ENCODE results near the gene MCC. TPM values are rescaled to one million over a fixed set of nuclear protein-coding genes. Genes with fewer than 3 reads are reported as not detected.
"Not testable (repeated sequence)": the region's sequence is repeated elsewhere in the genome, so short reads cannot be mapped to it uniquely, and the experiment has no call there.

Gene MCC
- total RNA-seq, 1 donor from 2014 or later, result 37.1 TPM

DNA sequence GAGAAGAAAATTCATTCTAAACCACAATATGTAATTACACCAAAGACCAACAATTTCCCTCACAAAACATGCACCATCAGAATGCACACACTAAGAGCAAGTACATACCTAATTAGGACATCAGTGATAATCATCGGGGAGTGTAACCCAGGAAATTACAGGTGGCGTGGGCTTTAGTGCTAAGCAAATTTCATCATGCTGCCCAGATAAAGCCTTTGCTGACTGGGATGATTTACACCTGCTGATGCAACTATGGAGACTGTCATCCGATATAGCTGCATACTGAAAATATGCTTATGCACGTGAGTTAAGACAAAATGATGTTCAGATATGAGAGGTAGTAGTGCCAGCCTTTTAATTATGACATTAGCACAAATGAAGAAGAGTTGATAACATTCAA, 388.4 kb downstream of the MCC start:
- DNase-seq, result no peak

DNA sequence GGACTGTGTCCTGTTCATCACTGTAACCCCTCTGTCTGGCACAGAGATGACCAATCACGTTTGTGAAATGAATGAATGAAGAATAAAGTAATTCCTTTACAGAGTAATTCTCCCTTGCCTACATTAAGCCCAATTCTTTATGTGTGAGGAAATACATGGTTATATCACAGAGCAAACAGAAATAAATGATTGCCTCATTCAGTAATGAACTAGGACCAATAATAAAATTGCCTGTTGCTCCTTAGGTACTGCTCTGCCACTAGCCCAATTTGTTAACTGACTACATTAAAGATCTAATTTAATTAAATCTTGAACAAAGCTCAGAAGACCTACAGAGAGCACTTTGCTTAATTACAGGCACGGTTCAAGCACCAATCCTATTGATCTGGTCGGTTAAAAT, 389.9 kb downstream of the MCC start:
- DNase-seq, result no peak

DNA sequence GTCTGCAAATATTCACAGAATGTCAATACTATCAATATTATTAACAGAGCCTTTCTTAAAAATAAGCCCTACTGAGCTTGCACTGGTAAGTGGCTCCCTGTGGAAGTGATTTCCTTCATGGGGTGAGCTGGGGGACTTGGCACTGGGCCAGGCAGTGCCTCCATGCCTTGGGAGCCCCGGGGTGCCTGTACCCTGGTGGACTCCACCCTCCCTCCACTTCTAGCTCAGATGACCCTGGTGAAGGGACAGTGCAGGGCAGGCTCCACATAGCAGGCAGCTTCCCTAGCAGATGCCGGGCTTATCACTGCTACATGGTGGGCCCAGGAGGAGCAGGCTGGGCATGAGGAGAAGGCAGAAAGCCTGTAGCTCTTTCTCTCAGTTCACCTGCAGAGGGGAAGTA, 392.4 kb downstream of the MCC start:
- DNase-seq, result no peak

DNA sequence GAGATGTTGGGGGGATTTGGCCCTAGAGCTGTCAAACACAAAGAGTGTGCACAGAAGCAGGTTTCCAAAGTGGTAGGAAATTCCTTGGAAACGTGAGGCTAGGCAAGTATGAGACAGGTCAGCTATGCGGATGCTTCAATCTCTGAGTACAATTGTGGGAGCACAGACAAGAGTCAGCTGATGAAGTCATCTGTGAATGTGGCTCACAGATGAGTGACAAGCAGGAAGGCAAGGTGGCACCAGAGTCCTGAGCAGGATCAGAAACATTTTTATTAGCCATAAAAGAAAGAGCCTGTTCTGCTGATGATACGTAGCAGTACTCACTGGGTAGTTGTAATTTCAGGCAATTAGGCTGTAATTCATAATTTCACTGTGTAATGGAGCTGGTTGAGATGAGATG, 394.7 kb downstream of the MCC start:
- no peak for DNase-seq

DNA sequence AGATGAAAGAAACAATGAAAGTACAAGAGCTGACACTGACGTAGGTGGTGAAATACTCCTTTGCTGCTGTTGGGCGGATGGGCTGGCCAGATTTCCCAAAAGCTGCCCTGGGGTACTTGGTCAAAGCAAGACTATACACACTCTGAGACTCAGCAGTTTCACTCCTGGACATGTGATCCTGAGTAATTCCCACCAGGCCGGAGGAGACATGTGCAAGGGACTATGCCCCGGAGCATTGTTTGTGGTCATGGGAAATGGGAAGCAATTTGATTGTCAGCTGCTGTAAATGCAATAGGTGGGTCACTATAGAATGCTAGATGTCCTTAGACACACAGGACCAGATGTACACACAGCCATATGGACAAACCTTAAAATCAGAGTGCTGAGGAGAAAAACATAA, 395.6 kb downstream of the MCC start:
- peak; percentile 29 for DNase-seq

DNA sequence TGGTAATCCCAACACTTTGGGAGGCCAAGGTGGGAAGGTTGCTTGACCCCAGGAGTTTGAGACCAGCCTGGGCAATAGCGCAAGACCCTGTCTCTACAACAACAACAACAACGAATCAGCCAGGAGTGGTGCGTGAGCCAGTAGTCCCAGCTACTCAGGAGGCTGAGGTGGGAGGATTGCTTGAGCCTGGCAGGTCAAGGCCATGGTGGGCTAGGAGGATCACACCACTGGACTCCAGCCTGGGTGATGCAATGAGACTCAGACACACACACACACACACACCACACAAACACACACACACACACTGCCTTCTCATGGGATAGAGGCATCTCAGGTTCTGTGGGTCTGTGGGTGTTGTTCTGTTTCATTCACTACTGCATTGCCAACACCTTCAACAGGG, 396.6 kb downstream of the MCC start:
- DNase-seq, result no peak

DNA sequence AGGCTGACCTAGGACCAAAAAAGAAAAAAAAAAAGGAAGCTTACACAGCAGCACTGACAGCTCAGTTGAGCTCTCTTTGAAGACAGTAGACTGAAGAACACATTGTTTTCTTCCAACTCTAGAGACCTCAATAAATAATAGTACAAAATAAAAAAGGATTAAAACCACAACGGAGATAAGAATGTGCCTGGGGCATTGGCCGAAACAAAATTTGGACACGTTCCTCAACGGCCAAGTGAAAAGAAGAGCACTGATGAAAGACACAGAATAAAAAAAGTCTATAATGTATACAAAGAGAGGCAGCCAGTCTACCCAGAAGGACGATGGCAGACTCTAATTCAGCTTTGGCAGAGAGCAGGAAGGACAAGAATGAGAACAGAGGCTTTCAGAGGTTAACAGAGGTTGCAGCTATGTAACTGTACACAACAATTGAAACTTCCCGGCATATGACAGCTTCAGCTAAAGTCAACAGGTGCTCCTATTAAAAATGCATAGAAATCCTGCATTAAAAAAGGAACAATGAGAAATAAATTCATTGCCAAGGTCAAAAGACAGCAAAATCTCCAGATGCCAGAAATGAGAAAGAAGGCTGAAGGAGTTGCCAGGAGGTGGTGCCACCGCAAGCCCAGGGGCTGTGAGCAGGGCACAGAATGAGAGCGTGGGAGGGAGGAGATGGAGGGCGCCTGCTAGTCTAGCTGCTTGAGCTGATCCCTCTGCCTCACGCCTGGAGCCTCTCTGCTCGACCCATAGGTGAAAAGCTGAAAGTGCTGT, 397.7 kb downstream of the MCC start:
- peak; percentile 22 for DNase-seq

DNA sequence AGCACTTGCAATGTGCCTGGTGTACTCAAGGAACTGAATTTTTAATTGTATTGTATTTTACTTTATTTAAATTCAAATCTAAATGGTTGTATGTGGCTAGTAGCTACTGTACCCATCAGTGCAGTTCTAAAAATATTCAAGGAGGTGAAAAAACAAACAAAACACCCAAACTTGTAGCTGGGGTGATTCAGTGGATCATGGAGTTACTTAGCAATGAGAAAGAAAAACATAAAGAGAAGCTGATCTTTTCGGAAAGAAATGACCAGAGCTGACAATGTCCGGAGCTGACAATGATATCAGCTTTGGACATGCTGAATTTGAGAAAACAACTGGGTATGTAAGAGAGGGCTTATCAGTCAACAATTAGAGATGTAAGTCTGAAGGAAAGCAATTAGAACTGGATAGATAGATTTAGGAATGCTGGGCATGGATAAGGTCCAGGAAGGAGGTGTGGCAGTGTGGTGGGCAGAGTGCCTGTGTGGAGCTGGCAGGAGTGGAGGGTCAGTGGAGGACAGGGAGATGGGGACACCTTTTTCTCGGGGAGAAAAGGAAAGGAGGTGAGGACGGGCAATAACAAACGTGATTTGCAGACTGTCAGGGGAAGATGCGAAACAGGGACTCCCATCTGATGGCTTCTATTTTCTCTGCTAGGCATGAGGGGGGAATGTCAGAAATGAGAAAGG, 398.5 kb downstream of the MCC start:
- DNase-seq, result no peak

DNA sequence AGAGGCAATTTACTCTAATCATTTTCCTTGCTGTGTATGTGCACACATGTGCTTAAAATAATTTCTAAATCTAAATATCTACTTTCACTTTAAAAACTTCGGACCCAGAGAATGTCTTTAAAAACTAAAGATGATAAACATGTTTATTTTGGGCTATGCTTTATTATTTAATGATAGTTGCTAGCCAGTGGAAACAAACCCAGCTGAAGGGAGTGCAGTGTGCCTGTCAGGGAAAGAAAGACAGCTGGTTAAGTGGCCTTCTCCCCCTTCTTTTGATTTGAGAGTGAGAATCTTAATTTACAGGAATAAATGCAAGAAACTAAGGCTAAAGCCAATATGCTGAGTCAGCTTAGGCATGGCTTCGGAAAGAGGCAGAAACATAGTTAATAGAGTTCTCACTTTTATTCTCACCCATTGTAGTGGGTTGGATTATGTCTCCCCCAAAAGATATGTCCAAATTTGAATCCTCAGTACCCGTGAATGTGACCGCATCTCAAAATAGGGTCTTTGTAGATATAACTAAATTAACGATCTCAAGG, 400.2 kb downstream of the MCC start:
- DNase-seq, result no peak

DNA sequence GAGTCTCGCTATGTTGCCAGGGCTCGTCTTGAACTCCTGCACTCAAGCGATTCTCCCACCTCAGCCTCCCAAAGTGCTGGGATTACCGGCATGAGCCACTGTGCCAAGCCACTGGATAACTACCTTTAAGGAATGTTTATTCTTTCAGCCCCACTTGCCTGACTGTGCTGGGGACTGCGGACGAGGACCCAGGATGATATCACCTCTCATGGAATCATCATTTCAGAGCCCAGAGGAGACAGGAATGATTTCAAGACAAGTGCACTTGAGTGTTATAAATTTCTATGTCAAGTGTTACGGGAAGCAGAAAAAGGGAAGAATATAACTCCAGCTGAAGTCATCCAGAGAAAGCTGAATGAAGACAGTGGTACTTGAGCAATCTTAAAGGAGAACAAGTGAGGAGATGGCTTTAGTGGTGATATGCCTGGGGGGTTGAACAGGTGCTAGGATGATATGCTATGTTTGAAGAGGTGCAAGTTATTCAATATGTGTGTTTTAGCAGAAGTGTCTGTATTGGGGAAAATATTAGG, 402.3 kb downstream of the MCC start:
- DNase-seq, result no peak

DNA sequence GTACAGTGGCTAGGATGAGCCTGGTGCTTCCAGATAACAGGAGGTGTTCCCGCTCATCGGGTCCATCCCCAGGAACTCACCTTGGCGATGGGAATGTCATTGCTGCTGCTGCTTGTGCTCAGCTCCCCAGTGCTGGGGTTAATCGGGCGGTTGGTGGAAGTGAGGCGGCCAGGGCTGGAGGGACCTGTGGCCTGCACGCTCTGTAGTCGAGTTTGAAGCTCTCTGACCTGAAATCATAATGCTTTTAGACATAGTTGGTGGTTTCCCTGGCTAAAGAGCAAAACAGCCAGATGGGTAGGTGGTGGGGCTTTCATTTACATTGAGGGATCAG, 403.2 kb downstream of the MCC start:
- no peak for DNase-seq

DNA sequence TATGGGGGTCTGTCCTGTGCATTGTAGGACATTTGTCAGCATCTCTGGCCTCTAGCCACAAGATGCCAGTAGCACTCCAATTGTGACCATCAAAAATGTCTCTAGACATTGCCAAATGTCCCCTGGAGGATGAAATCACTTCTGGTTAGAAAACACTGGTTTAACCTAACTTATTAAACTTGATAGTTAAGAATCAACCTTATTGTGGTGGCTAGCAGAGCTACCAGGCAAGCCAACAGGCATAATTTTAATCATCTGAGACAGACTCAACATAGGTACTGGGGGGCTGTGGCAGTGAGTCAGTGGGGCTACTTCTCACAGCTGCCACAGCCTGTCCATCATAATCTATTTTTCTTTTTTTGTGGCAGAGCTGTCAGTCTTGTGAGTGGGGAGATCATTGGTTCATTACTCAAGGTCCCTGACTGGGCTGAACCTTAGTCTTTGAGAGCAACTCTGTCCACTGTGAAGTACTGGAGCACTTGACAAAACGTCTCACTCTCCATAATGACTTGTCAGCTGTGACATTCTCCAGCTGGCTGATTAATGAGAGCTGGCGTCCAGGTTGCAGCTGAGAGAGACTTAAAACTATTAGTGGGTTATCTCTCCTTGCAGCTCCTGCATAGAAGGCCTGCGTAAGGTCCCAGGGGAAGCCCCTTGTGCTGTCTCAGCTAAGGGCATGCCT, 403.7 kb downstream of the MCC start:
- no peak for DNase-seq

DNA sequence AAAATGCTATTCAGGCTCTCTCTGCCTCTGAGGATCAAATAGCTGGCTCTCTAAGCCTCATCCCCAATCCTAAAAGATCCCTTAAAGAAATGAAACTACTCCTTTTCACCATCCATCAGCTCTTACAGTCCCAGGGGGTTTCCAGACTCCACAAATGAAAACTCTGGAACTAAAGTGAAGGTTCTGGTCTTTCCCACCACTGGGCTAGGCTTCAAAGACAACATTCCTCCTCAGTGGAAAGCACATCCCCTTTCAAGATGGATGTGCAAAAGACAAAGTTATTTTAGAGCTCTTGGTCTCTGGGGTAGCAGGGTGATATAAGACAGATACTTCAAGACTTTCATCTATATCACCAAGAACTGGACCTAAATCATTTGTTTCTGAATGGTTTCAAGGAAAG, 404.8 kb downstream of the MCC start:
- DNase-seq, result no peak

DNA sequence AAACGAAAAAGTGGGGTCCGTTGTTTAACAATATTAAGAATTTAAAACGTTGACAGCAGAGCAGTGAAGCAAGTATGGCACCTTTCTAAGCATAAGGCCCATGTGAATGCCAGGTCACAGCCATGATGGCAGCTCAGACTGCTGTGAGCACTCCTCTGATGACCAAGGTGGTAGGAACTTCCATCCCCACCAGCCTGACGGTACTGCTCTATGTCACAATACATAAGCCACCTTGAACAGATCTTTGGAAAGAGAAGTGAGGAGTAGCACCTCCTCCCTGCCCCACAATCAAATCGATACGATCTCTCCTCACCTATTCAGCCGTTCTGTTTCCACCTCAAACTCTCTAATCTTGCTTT, 405.7 kb downstream of the MCC start:
- DNase-seq, result no peak

DNA sequence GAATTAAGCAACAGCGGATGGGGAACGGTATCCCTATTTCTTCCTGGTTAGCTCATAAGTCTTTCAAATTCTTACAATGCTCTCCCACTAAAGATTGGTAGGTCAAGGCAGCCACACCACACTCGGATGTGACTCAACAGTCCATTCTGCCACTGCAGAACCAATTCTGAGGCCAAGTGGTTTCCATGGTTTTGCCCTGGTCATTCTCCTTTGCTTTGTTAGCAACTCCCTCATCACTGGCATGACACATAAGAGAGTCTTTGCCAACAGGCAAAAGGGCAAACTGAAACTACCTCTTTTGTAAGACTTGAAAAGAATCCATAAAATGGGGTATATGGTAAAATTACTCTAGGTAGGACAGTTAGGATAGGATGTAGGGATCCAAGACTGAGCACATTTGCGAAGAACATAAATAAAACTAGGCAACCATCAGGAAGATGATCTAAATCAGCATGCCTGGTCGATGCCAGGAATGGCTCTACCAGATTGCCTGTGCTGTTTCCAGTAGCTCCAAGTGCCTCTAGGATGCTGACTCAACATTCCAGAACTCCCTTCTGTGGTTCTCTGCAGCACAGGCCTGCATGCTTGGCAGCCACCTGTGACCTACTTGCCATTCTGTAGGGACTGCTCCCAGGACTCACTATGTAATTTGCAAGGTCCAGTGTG, 406.2 kb downstream of the MCC start:
- peak; percentile 81 for DNase-seq

DNA sequence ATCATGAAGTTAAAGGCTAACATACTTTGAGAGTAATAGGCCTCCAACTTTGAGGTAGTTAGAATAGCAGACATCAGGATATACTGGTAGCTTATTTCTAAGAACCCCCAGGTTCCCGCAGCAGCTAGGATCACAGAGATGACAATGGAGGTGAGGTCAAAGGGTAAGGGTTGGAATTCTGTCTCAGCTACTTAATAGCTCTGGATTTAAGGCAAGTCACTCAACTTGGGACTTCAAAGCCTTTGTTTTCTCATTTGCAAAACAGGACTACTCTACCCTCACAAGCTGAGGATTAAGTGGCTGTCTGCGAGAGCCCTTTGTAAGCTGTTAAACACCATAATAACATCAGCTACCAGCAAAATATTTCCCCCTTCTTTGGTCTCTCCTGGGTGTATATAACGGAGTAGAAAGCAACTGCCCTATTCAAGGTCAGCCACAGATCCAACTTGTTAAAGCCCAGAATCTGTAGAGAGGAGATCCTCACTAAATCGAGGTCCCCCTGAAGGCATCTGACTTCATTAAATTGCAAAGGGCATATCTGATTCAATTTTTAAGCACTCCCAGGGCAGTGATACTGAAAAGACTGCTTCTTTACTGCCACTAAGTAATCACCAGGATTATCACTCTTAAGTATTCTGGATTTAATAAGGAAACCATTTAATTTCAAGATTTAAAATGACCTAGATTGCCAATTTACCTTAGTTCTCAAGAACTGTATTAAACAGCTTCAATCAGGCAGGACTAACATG, 407.0 kb downstream of the MCC start:
- no peak for DNase-seq

DNA sequence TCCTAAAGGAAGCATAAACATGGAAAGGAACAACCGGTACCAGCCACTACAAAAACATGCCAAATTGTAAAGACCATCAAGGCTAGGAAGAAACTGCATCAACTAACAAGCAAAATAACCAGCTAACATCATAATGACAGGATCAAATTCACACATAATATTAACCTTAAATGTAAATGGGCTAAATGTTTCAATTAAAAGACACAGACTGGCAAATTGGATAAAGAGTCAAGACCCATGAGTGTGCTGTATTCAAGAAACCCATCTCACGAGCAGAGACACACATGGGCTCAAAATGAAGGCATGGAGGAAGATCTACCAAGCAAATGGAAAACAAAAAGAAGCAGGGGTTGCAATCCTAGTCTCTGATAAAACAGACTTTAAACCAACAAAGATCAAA, 411.6 kb downstream of the MCC start:
- DNase-seq, result not testable (repeated sequence)

DNA sequence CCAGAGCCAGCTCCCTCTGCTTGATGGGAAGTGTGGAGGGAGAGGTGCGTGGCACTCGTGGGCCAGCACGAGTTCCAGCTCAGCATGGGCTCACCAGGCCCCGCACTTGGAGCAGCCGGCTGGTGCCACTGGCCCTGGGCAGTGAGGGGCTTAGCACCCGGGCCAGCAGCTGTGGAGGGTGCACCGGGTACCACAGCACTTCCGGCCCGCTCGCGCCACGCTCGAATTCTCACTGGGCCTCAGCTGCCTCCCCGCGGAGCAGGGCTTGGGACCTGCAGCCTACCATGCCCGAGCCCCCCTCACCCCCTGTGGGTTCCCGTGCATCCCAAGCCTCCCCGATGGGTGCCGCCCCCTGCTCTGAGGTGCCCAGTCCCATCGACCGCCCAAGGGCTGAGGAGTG, 413.2 kb downstream of the MCC start:
- DNase-seq, result no peak

DNA sequence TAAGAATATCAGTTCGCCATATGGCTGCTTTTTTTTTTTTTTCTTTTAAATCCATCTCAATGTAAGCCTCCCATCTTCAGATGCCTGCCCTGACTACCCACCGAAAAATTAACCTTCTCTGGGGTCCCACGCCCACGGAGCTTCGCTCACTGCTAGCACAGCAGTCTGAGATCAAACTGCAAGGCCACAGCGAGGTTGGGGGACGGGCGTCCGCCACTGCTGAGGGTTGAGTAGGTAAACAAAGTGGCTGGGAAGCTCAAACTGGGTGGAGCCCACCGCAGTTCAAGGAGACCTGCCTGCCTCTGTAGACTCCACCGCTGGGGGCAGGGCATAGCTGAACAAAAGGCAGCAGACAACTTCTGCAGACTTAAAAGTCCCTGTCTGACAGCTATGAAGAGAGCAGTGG, 414.6 kb downstream of the MCC start:
- DNase-seq, result not testable (repeated sequence)

DNA sequence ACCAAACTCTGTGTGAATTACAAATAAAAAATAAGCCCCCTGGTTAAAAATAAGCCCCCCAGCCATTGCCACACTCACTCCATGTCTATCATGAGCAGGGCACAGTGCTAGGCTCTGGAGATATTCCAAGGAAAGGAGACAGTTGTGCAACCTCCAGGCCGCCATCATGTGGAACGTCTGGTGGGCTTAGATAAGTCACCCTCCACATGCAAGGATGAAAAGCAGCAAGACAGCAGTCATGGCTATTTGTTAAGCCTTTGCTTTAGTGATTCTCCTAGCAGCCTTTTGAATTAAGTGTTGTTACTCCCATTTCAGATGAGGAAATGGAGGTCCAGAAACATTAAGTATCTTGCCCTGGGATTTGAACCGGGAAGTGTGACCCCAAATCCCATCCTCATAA, 416.9 kb downstream of the MCC start:
- no peak for DNase-seq

DNA sequence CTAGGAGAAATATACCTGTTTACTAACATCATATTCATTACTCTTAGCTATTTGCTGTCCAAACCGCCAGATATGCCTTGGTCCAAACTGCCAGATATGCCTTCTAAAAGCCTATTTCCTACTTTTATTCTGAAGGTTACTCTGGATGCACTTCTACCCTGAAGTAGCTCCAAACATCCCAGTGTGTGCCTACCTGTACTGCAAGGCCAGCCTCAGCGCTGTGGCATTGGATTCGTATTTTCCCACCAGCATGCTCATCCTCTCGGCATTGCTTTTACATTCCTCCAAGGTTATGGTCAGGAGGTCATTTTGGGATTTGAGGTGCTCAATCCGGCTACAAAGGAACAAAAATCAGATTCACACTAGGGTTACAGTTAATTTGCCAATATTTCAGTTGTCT, 417.4 kb downstream of the MCC start:
- no peak for DNase-seq

DNA sequence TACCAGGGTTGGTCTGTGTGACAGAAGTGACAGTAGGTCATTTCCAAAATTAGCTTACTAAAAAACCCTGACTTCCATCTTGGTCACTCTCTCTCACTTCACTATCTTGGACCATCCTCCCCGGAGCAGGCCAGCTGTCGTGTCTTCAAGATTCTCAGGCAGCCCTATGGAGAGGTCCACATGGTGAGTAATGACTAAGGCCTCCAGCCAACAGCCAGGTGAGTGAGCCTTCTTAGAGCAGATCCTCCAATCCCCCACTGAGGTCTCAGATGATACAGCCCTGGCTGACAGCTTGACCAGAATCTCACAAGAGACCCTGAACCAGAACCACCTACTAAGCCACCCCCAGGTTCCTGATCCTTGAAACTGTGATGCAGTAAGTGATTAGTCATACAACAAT, 419.7 kb downstream of the MCC start:
- DNase-seq, result no peak
